Measurements from ENCODE around the gene MED25.

DNA sequence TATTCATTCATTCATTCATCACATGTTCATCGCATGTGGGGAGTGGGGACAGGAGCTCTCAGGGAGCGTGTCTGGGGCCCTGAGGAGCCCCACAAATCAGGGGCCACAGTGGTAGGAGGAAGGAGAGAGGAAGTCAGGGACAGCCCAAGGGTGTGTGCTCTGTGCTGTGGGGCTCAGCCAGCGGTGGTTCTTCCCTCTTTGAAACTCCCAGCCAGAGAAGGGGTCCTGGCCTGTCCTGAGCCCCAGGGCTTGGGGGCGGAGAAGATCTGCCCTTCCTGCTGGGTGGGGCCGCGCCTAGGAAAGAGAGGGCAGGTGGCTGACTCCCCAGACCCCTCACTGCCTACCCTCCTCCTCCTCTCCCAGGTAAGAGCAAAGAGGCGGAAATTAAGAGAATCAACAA lies 36.7 kb upstream of the MED25 start:
- TF ChIP-seq PPARA (CRISPR knock-in tag; IDR thresholded peaks at IDR 0.05; ENCODE audit: borderline replicate concordance): no peak
- TF ChIP-seq BACH2 (CRISPR knock-in tag; IDR thresholded peaks at IDR 0.05; ENCODE audit: borderline replicate concordance): no peak
- TF ChIP-seq ZFP30 (CRISPR knock-in tag; IDR thresholded peaks at IDR 0.05): no peak
- TF ChIP-seq, protein P1, sequence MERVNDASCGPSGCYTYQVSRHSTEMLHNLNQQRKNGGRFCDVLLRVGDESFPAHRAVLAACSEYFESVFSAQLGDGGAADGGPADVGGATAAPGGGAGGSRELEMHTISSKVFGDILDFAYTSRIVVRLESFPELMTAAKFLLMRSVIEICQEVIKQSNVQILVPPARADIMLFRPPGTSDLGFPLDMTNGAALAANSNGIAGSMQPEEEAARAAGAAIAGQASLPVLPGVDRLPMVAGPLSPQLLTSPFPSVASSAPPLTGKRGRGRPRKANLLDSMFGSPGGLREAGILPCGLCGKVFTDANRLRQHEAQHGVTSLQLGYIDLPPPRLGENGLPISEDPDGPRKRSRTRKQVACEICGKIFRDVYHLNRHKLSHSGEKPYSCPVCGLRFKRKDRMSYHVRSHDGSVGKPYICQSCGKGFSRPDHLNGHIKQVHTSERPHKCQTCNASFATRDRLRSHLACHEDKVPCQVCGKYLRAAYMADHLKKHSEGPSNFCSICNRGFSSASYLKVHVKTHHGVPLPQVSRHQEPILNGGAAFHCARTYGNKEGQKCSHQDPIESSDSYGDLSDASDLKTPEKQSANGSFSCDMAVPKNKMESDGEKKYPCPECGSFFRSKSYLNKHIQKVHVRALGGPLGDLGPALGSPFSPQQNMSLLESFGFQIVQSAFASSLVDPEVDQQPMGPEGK (CRISPR knock-in tag; IDR thresholded peaks at IDR 0.05; ENCODE audit: borderline replicate concordance): no peak
- TF ChIP-seq, protein P2, sequence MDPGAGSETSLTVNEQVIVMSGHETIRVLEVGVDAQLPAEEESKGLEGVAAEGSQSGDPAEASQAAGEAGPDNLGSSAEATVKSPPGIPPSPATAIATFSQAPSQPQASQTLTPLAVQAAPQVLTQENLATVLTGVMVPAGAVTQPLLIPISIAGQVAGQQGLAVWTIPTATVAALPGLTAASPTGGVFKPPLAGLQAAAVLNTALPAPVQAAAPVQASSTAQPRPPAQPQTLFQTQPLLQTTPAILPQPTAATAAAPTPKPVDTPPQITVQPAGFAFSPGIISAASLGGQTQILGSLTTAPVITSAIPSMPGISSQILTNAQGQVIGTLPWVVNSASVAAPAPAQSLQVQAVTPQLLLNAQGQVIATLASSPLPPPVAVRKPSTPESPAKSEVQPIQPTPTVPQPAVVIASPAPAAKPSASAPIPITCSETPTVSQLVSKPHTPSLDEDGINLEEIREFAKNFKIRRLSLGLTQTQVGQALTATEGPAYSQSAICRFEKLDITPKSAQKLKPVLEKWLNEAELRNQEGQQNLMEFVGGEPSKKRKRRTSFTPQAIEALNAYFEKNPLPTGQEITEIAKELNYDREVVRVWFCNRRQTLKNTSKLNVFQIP (CRISPR knock-in tag; IDR thresholded peaks at IDR 0.05; ENCODE audit: borderline replicate concordance, low read depth): no peak
- no peak for TF ChIP-seq OSR1 (CRISPR knock-in tag; IDR thresholded peaks at IDR 0.05)
- TF ChIP-seq ISL1 (CRISPR knock-in tag; IDR thresholded peaks at IDR 0.05): no peak
- TF ChIP-seq ARNTL (CRISPR knock-in tag; IDR thresholded peaks at IDR 0.05; ENCODE audit: borderline replicate concordance, low read depth): no peak
- TF ChIP-seq RARB (CRISPR knock-in tag; IDR thresholded peaks at IDR 0.05): no peak
